ENCODE data around the gene MBP.

MBP gene

GRCh38 chr18:77047803-77048419, 84.7 kb downstream of the MBP start:
- TF ChIP-seq SIN3A (IDR thresholded peaks at IDR 0.05; ENCODE audit: borderline replicate concordance, insufficient read depth, low read length) (no peak), TAF1 (IDR thresholded peaks at IDR 0.05; ENCODE audit: borderline replicate concordance, insufficient read depth, low read length) (no peak), REST (IDR thresholded peaks at IDR 0.05; ENCODE audit: insufficient read depth in 1 of 2, low read depth in 2 of 2, low read length in 2 of 2) (no peak), FOXP2 (optimal IDR thresholded peaks at IDR 0.05; ENCODE audit: borderline replicate concordance, extremely low read depth, extremely low read length, insufficient read depth) (no peak), POLR2AphosphoS5 (IDR thresholded peaks at IDR 0.05; ENCODE audit: low read depth, low read length) (no peak)

- TF ChIP-seq POLR2AphosphoS5 (IDR thresholded peaks at IDR 0.05; ENCODE audit: low read depth, low read length) (no peak), SIN3A (IDR thresholded peaks at IDR 0.05; ENCODE audit: borderline replicate concordance, insufficient read depth, low read length) (no peak), REST (IDR thresholded peaks at IDR 0.05; ENCODE audit: insufficient read depth in 1 of 2, low read depth in 2 of 2, low read length in 2 of 2) (no peak), TAF1 (IDR thresholded peaks at IDR 0.05; ENCODE audit: borderline replicate concordance, insufficient read depth, low read length) (no peak), FOXP2 (optimal IDR thresholded peaks at IDR 0.05; ENCODE audit: borderline replicate concordance, extremely low read depth, extremely low read length, insufficient read depth) (no peak)
Observed at GRCh38 chr18:77046994-77047393, 85.6 kb downstream of the MBP start.

- TF ChIP-seq REST (IDR thresholded peaks at IDR 0.05; ENCODE audit: insufficient read depth in 1 of 2, low read depth in 2 of 2, low read length in 2 of 2) (no peak), TAF1 (IDR thresholded peaks at IDR 0.05; ENCODE audit: borderline replicate concordance, insufficient read depth, low read length) (no peak), FOXP2 (optimal IDR thresholded peaks at IDR 0.05; ENCODE audit: borderline replicate concordance, extremely low read depth, extremely low read length, insufficient read depth) (no peak), POLR2AphosphoS5 (IDR thresholded peaks at IDR 0.05; ENCODE audit: low read depth, low read length) (no peak), SIN3A (IDR thresholded peaks at IDR 0.05; ENCODE audit: borderline replicate concordance, insufficient read depth, low read length) (no peak)
Observed at GRCh38 chr18:77046409-77046808, 86.2 kb downstream of the MBP start.

- no peak for TF ChIP-seq POLR2AphosphoS5 (IDR thresholded peaks at IDR 0.05; ENCODE audit: low read depth, low read length)
- no peak for TF ChIP-seq REST (IDR thresholded peaks at IDR 0.05; ENCODE audit: insufficient read depth in 1 of 2, low read depth in 2 of 2, low read length in 2 of 2)
Observed at GRCh38 chr18:77045677-77046076, 86.9 kb downstream of the MBP start.

Data from PFSK-1 (cell line).